Heart right ventricle (tissue), 16 donors: ENCODE results near the gene TAF1D. TPM values are rescaled to one million over a fixed set of nuclear protein-coding genes. Genes with fewer than 3 reads are reported as not detected.

Experiments
- ATAC-seq, 8 donors: fragments of 200-7000 bp; cut with Tn5 transposase; one replicate each; pipeline ENCODE4 v1.9.1; 2020; ENCODE audit warnings: mild to moderate bottlenecking in 8 of 8, moderate library complexity in 8 of 8, moderate number of reproducible peaks in 1 of 8
- DNase-seq, 2 donors: peaks; one replicate each; pipeline ENCODE4 v3.0.0-alpha.2; 2020
- H3K27ac ChIP-seq, 10 donors: fragments of 200-600 bp; sonication (generic) in 2 of 10; one replicate each; pipeline versions ENCODE4 v1.5.0 to v1.8.0; 2020 to 2022; ENCODE audit warnings: mild to moderate bottlenecking in 3 of 10
- H3K27me3 ChIP-seq, 7 donors: fragments of 200-600 bp; one replicate each; pipeline ENCODE4 v1.8.0; 2021 to 2022; ENCODE audit warnings: mild to moderate bottlenecking in 2 of 7
- H3K36me3 ChIP-seq, 9 donors: fragments of 200-600 bp; sonication (generic) in 1 of 9; one replicate each; pipeline versions ENCODE4 v1.5.0 to v1.8.0; 2020 to 2022; ENCODE audit warnings: mild to moderate bottlenecking in 2 of 9
- H3K4me1 ChIP-seq, 9 donors: fragments of 200-600 bp; sonication (generic) in 1 of 9; one replicate each; pipeline versions ENCODE4 v1.5.0 to v1.8.0; 2020 to 2022; ENCODE audit warnings: mild to moderate bottlenecking in 4 of 9
- H3K4me3 ChIP-seq, 10 donors: fragments of 200-600 bp; sonication (generic) in 2 of 10; one replicate each; pipeline versions ENCODE4 v1.5.0 to v1.8.0; 2020 to 2022; ENCODE audit warnings: mild to moderate bottlenecking in 7 of 10, moderate library complexity in 2 of 10
- H3K9me3 ChIP-seq, 11 donors: fragments of 200-600 bp in 10 of 11; sonication (generic) in 2 of 11; one replicate each; pipeline versions ENCODE4 v1.5.0 to v1.8.0; 2013 to 2022; ENCODE audit warnings: mild to moderate bottlenecking in 2 of 11, control low read depth in 1 of 11, moderate library complexity in 1 of 11
- CTCF ChIP-seq, 9 donors: fragments of 200-600 bp; sonication (generic) in 2 of 9; IDR thresholded peaks; one replicate each; pipeline versions ENCODE4 v1.5.0 to v1.8.0; 2021 to 2022; ENCODE audit warnings: antibody characterized with exemption in 9 of 9, mild to moderate bottlenecking in 5 of 9, moderate library complexity in 1 of 9
- WGBS, 2 donors: extraction: QIAGEN DNeasy Blood & Tissue Kit; methylation state at CpG; one replicate each; pipeline ENCODE4 v1.1.7; 2013; ENCODE audit warnings: inconsistent platforms in 1 of 2; 5-methylcytosine and 5-hydroxymethylcytosine counted together
- intact Hi-C, 10 donors: fragments of 100-400 bp; cut with DNase I; formaldehyde crosslinking; loops; one replicate each; pipeline versions ENCODE4 v1.11.1 to v1.14.2; 2022
- polyA plus RNA-seq, 2 donors: library from polyadenylated mRNA; stranded (reverse); fragments of 200-250 nt; gene quantifications; one replicate each; pipeline ENCODE4 v1.2.3, GENCODE V29; 2013
- total RNA-seq, 10 donors: library from RNA; stranded (reverse); fragmentation: NEBNext Ultra II Directional in 3 of 10; extraction: Animal tissue kit (Norgen Biotek cat#: 25700) in 3 of 10; gene quantifications; one replicate each; pipeline versions ENCODE4 v1.2.1 to v1.2.4, GENCODE V29; 2021 to 2023
- donor health status: Arrhythmogenic right ventricular cardiomyopathy.
- donor health status: ischemic (EF 13 %, LVEDD 7.1; RV severe dilation, severe dysfunction).
- donor health status: healthy with polysubstance abuse.
- donor health status: DM: no; HTN: yes; CAD: no.
- donor health status: DM: no; HTN: no; CAD: no.
- donor health status: ischemic (EF 25% LVEDD 6.9; RV normal size, moderate dysfunction).
- donor health status: ischemic (EF 25% LVEDD 5.7; RV mildly dilated, moderate dysfunction).
- donor health status: healthy.
- donor health status: DM: yes; HTN: yes; CAD: no.
- donor health status: Ischemic cardiomyopathy.
- donor health status: ischemic (EF 35%, LVEDD 5.7; RV mildly dilated, moderate dysfunction).
- donor health status: nonischemic (EF 11% LVEDD 7.7; RV severe dilation, severe dysfunction).
- donor health status: DM: yes; HTN: yes; CAD: no.
- donor health status: PGD.
- donor health status: ischemic (EF 29% LVEDD 5.4; RV normal size, mild dysfunction).
- donor health status: nonischemic (EF 23%, LVEDD 6.1; RV moderate dilation, normal function).

The TAF1D gene
- total and polyA plus RNA-seq, 12 donors = 24.0 to 114 (median 33.5) TPM

GRCh38 chr11:93743291-93743690 lies 2.0 kb upstream of the TAF1D start:
- intact Hi-C loops = loop anchor here in 4 of 10 donors (5.0 kb wide), 2 partner anchors 39 to 81 kb away; partner anchors contain the start of genes MED17 (in 4 of the 4) and CEP295 (in 1 of the 4)
- 95% methylated on average over 23 of the region's 23 CpGs for WGBS, 2 donors
- TF ChIP-seq CTCF (IDR thresholded peaks at IDR 0.05) = no peak
- DNase-seq (no peak), ATAC-seq (no peak)
- Histone ChIP-seq H3K36me3 (peaks cover 0 to 29% (median 6%) of the 10 kb centered on the region in 9 donors), H3K9me3 (no peaks in the 10 kb centered on the region), H3K4me3 (no peak overlapping the region), H3K27ac (no peak overlapping the region), H3K27me3 (no peaks in the 10 kb centered on the region), H3K4me1 (peaks cover 0 to 71% (median 33%) of the 10 kb centered on the region in 9 donors)

DNA sequence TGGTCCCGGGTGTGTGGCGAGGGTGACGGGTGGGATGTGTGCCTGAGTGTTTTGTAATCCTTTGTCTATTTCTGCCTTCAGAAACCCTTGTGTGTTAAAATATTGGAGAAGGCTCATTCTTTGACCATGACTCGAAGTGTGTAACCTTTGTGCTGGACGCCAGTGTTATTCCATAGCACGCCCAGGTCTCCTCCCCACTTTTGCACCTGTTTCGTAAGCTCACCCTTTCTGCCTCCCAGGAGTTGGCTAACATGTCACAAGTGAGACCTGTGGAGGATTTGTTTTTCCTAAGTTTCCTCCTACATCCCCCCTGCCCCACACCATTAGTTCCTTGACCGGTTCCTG lies 559 bp upstream of the TAF1D start:
- WGBS, 2 donors = 2% methylated on average over 8 of the region's 8 CpGs

DNA sequence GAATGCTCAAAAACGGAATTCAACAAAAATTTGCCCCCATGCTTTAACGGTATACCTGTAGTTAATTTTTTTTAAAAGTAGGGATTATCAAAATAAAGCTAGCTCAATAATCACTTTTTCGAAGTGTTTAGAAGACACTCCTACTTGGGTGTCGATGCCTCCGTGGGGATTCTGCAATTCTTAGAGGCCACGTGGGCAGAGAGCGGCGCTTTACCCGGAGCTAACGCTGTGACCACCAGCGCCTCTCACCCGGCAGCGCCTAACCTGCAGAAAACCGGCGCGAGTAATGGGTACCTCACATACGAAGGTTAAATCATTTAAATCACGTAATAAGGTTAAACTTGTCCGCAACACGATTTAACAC lies 583 bp downstream of the TAF1D start:
- Histone ChIP-seq H3K36me3 (peaks cover 0 to 55% (median 28%) of the 10 kb centered on the region in 9 donors), H3K4me1 (peaks cover 0 to 78% (median 55%) of the 10 kb centered on the region in 9 donors), H3K27ac (peak overlapping the region; percentile 72 to 98 (median 90)), H3K27me3 (no peaks in the 10 kb centered on the region), H3K9me3 (no peaks in the 10 kb centered on the region), H3K4me3 (peak overlapping the region; percentile 46 to 97 (median 78))
- WGBS, 2 donors = 0% methylated on average over 20 of the region's 20 CpGs
- no peak for TF ChIP-seq CTCF (IDR thresholded peaks at IDR 0.05)
- intact Hi-C loops = loop anchor here in 7 of 10 donors (1.0 to 5.0 kb wide), 4 partner anchors 42 to 78 kb away; partner anchors contain the start of genes MED17 (in 7 of the 7) and CEP295 (in 1 of the 7)
- peak; percentile 44 to 52 for DNase-seq
- ATAC-seq = peak; percentile 44 to 77 (median 67)

More for the DNA sequence above, 559 bp upstream of the TAF1D start:
- Histone ChIP-seq H3K9me3 (no peaks in the 10 kb centered on the region), H3K4me3 (peak overlapping the region; percentile 49 to 97 (median 78)), H3K4me1 (peaks cover 0 to 82% (median 47%) of the 10 kb centered on the region in 9 donors), H3K27ac (peak overlapping the region; percentile 61 to 98 (median 90)), H3K27me3 (no peaks in the 10 kb centered on the region), H3K36me3 (peaks cover 0 to 44% (median 18%) of the 10 kb centered on the region in 9 donors)
- intact Hi-C loops = loop anchor here in 7 of 10 donors (1.0 to 5.0 kb wide), 4 partner anchors 40 to 80 kb away; partner anchors contain the start of genes MED17 (in 7 of the 7) and CEP295 (in 1 of the 7)
- no peak for TF ChIP-seq CTCF (IDR thresholded peaks at IDR 0.05)
- ATAC-seq (peak; percentile 11 to 55 (median 48)), DNase-seq (peak in 1 of 2 donors; percentile 29)

GRCh38 chr11:93740031-93740729 lies 1.1 kb downstream of the TAF1D start:
- H3K27ac ChIP-seq = peak overlapping the region in 7 of 10 donors; percentile 90 to 98 (median 93)
- WGBS, 2 donors = 22 to 24% methylated on average over 18 of the region's 18 CpGs
- TF ChIP-seq CTCF (IDR thresholded peaks at IDR 0.05) = no peak
- ATAC-seq (no peak), DNase-seq (no peak)
- H3K36me3 ChIP-seq = peaks cover 0 to 60% (median 33%) of the 10 kb centered on the region in 9 donors
- no peaks in the 10 kb centered on the region for H3K9me3 ChIP-seq
- intact Hi-C loops = loop anchor here in 6 of 10 donors (2.0 to 5.0 kb wide), 3 partner anchors 42 to 78 kb away; partner anchors contain the start of genes MED17 (in 6 of the 6) and CEP295 (in 1 of the 6)
- peaks cover 0 to 72% (median 49%) of the 10 kb centered on the region in 9 donors for H3K4me1 ChIP-seq
- H3K27me3 ChIP-seq = no peaks in the 10 kb centered on the region
- H3K4me3 ChIP-seq = peak overlapping the region; percentile 46 to 97 (median 78)
